Natural killer cell (primary cell): Measurements from ENCODE around the gene CLRN3. TPM values are rescaled to one million over a fixed set of nuclear protein-coding genes. Genes with fewer than 3 reads are reported as not detected.

Source experiments
- ATAC-seq, 3 donors: fragments of 150-1000 bp in 2 of 3; fragments of 200-7000 bp in 1 of 3; cut with Tn5 transposase; 1 replicate in 1 of 3; 2 replicates in 2 of 3; pipeline ENCODE4 v1.10.0; 2021; ENCODE audit warnings: mild to moderate bottlenecking in 2 of 3, moderate library complexity in 2 of 3
- DNase-seq, 2 donors: peaks; one replicate each; pipeline versions ENCODE4 v3.0.0 to v3.0.0-alpha.2; 2013 to 2021; ENCODE audit warnings: mixed read lengths in 1 of 2
- H3K27ac ChIP-seq: one replicate; pipeline ENCODE4 v1.5.1; 2013; ENCODE audit warnings: mild to moderate bottlenecking, low read length
- H3K27me3 ChIP-seq: one replicate; pipeline ENCODE4 v1.6.1; 2013; ENCODE audit warnings: low read length; ENCODE audit not compliant: control insufficient read depth, insufficient read depth
- H3K36me3 ChIP-seq: one replicate; pipeline ENCODE4 v1.6.1; 2013; ENCODE audit warnings: low read length; ENCODE audit not compliant: control insufficient read depth, insufficient read depth
- H3K4me1 ChIP-seq: one replicate; pipeline ENCODE4 v1.6.1; 2013; ENCODE audit warnings: low read length; ENCODE audit not compliant: control insufficient read depth, insufficient read depth
- H3K4me3 ChIP-seq: one replicate; pipeline ENCODE4 v1.5.1; 2013; ENCODE audit warnings: low read length
- H3K9me3 ChIP-seq: one replicate; pipeline ENCODE4 v1.6.1; 2013; ENCODE audit warnings: low read length; ENCODE audit not compliant: control insufficient read depth, insufficient read depth
- H3K27ac Mint-ChIP-seq, 2 donors: one replicate each; pipeline ENCODE4 v1.8.0; 2022; ENCODE audit warnings: mild to moderate bottlenecking in 2 of 2, mixed read lengths in 2 of 2, moderate library complexity in 1 of 2
- H3K27me3 Mint-ChIP-seq, 2 donors: one replicate each; pipeline ENCODE4 v1.8.0; 2022; ENCODE audit warnings: low read depth in 2 of 2, mixed read lengths in 2 of 2
- H3K36me3 Mint-ChIP-seq: one replicate; pipeline ENCODE4 v1.8.0; 2022; ENCODE audit warnings: mixed read lengths
- H3K4me1 Mint-ChIP-seq, 2 donors: one replicate each; pipeline ENCODE4 v1.8.0; 2022; ENCODE audit warnings: mixed read lengths in 2 of 2
- H3K4me3 Mint-ChIP-seq: one replicate; pipeline ENCODE4 v1.8.0; 2022; ENCODE audit warnings: mild to moderate bottlenecking, moderate library complexity, mixed read lengths
- H3K9me3 Mint-ChIP-seq, 2 donors: one replicate each; pipeline ENCODE4 v1.8.0; 2022; ENCODE audit warnings: mixed read lengths in 2 of 2
- CTCF ChIP-seq: fragments of 200-600 bp; IDR thresholded peaks from one replicate; pipeline ENCODE4 v1.8.0; 2022; ENCODE audit warnings: antibody characterized with exemption
- WGBS: methylation state at CpG from one replicate; pipeline ENCODE4 v1.1.7; 2013; ENCODE audit warnings: missing lambda C conversion rate; ENCODE audit not compliant: insufficient coverage; 5-methylcytosine and 5-hydroxymethylcytosine counted together
- intact Hi-C: fragments of 100-400 bp; cut with micrococcal nuclease; formaldehyde crosslinking; loops from one replicate; pipeline ENCODE4 v1.14.2; 2022
- total RNA-seq, 4 donors: library from RNA; stranded (reverse); fragments of 120-200 nt in 1 of 4; gene quantifications; one replicate each; pipeline versions ENCODE4 v1.2.3 to v1.2.4, GENCODE V29; 2013 to 2022

Gene CLRN3
- total RNA-seq, 3 donors from 2014 or later (not counting 1 experiment from before 2014, with no cell fraction given) = not detected

- Histone ChIP-seq H3K9me3 (no peaks in the 10 kb centered on the region), H3K27me3 (peaks cover 11% of the 10 kb centered on the region), H3K27ac (no peak overlapping the region), H3K4me1 (peaks cover 10% of the 10 kb centered on the region), H3K4me3 (no peak overlapping the region), H3K36me3 (no peaks in the 10 kb centered on the region)
- no peak overlapping the region for H3K4me3 Mint-ChIP-seq
- no peaks in the 10 kb centered on the region for H3K36me3 Mint-ChIP-seq
- H3K27ac Mint-ChIP-seq = no peak overlapping the region
- H3K4me1 Mint-ChIP-seq = no peaks in the 10 kb centered on the region
- ATAC-seq = no peak
- H3K9me3 Mint-ChIP-seq = no peaks in the 10 kb centered on the region
- intact Hi-C loops = no loop called here
- peaks cover 25 to 47% of the 10 kb centered on the region in 2 donors for H3K27me3 Mint-ChIP-seq
- TF ChIP-seq CTCF = no peak
- 100% methylated on average over 1 of the region's 2 CpGs for WGBS
- DNase-seq = no peak
These were observed 17.7 kb upstream of the CLRN3 start for GRCh38 chr10:127910464-127910770.

GRCh38 chr10:127909716-127910463 is 17.1 kb upstream of the CLRN3 start:
- H3K27ac Mint-ChIP-seq = peak overlapping the region in 1 of 2 donors; percentile 48
- peaks cover 29 to 53% of the 10 kb centered on the region in 2 donors for H3K27me3 Mint-ChIP-seq
- H3K4me1 Mint-ChIP-seq = no peaks in the 10 kb centered on the region
- no peaks in the 10 kb centered on the region for H3K9me3 Mint-ChIP-seq
- WGBS = 91% methylated on average over 6 of the region's 7 CpGs
- Histone ChIP-seq H3K9me3 (no peaks in the 10 kb centered on the region), H3K36me3 (no peaks in the 10 kb centered on the region), H3K27ac (no peak overlapping the region), H3K27me3 (peaks cover 11% of the 10 kb centered on the region), H3K4me3 (no peak overlapping the region), H3K4me1 (peaks cover 10% of the 10 kb centered on the region)
- H3K36me3 Mint-ChIP-seq = no peaks in the 10 kb centered on the region
- TF ChIP-seq CTCF = no peak
- intact Hi-C loops = loop anchor here (5.0 kb wide), 1 partner anchor 242 kb away; no protein-coding TSS in a partner anchor
- DNase-seq (no peak), ATAC-seq (no peak)
- peak overlapping the region; percentile 0 for H3K4me3 Mint-ChIP-seq

- H3K36me3 ChIP-seq = no peaks in the 10 kb centered on the region
- H3K36me3 Mint-ChIP-seq = no peaks in the 10 kb centered on the region
- no peak overlapping the region for H3K4me3 ChIP-seq
- DNase-seq (no peak), ATAC-seq (no peak)
- peaks cover 11% of the 10 kb centered on the region for H3K27me3 ChIP-seq
- H3K27me3 Mint-ChIP-seq = peaks cover 29 to 57% of the 10 kb centered on the region in 2 donors
- intact Hi-C loops = loop anchor here (5.0 kb wide), 1 partner anchor 243 kb away; no protein-coding TSS in a partner anchor
- no peaks in the 10 kb centered on the region for H3K9me3 Mint-ChIP-seq
- peak overlapping the region in 1 of 2 donors; percentile 48 for H3K27ac Mint-ChIP-seq
- H3K9me3 ChIP-seq = no peaks in the 10 kb centered on the region
- no peak for TF ChIP-seq CTCF
- no peaks in the 10 kb centered on the region for H3K4me1 Mint-ChIP-seq
- H3K4me1 ChIP-seq = peaks cover 10% of the 10 kb centered on the region
- 81% methylated on average over 8 of the region's 8 CpGs for WGBS
- H3K4me3 Mint-ChIP-seq = no peak overlapping the region
- no peak overlapping the region for H3K27ac ChIP-seq
These were observed 16.2 kb upstream of the CLRN3 start for GRCh38 chr10:127908959-127909267.
